ENCODE data around the gene GAB2.
A peak's percentile ranks its signal among the peaks of the same experiment; 100 is the strongest.

The GAB2 gene

DNA sequence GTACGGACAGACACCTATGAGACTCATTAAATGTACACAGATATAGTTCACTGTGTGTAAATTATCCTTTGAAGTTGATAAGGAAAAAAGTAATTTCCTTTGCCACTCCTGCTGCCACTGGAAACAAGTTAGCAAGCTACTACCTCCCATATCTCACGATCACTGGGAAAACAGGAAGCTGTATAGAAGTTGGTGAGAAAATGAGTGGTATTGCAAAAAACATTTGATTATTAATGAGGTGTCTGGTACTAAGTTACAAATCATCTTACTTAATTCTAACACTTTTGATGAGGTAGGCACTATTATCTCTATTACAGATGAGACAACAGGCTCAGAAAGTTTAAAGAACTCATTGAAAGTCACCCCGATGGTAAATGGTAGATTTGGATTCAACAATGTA lies 68.5 kb downstream of the GAB2 start:
- DNase-seq (no peak), ATAC-seq (ENCODE audit: insufficient read depth, low read depth) (no peak)
- TF ChIP-seq EZH2 (IDR thresholded peaks at IDR 0.05; ENCODE audit: borderline replicate concordance, low read depth, low read length, severe bottlenecking) (no peak), CTCF (IDR thresholded peaks at IDR 0.05; ENCODE audit: borderline replicate concordance, extremely low read depth, low read length, poor library complexity, severe bottlenecking) (no peak)
- Histone ChIP-seq H3K9me3 (ENCODE audit: insufficient read depth, low read length, severe bottlenecking) (no peaks in the 10 kb centered on the region), H3K9ac (ENCODE audit: low read depth, low read length) (peak overlapping the region; percentile 63), H3K36me3 (ENCODE audit: insufficient read depth, low read length) (peaks cover 10% of the 10 kb centered on the region), H3K27me3 (ENCODE audit: insufficient read depth, low read length, poor library complexity) (no peaks in the 10 kb centered on the region), H3K4me3 (ENCODE audit: low read depth in 1 of 2, low read length in 2 of 2) (peak overlapping the region in 1 of 2 experiments; percentile 45; a peak in 2 of 4 replicates), H2AFZ (ENCODE audit: low read depth, low read length) (no peak overlapping the region), H3K4me2 (ENCODE audit: insufficient read depth, low read length) (peak overlapping the region; percentile 66), H3K79me2 (ENCODE audit: insufficient read depth, low read length) (peaks cover 99% of the 10 kb centered on the region), H4K20me1 (ENCODE audit: insufficient read depth, low read length) (peaks cover 10% of the 10 kb centered on the region; the same call in 1 of the 2 replicates), H3K27ac (ENCODE audit: low read length) (peak overlapping the region; percentile 90), H3K4me1 (ENCODE audit: insufficient read depth, low read length) (peaks cover 96% of the 10 kb centered on the region)

- no peaks in the 10 kb centered on the region for H3K27me3 ChIP-seq (ENCODE audit: insufficient read depth, low read length, poor library complexity)
- peaks cover 10% of the 10 kb centered on the region for H3K36me3 ChIP-seq (ENCODE audit: insufficient read depth, low read length)
- peak overlapping the region; percentile 90 for H3K27ac ChIP-seq (ENCODE audit: low read length)
- peaks cover 99% of the 10 kb centered on the region for H3K79me2 ChIP-seq (ENCODE audit: insufficient read depth, low read length)
- DNase-seq = no peak
- no peak for TF ChIP-seq CTCF (IDR thresholded peaks at IDR 0.05; ENCODE audit: borderline replicate concordance, extremely low read depth, low read length, poor library complexity, severe bottlenecking)
- TF ChIP-seq EZH2 (IDR thresholded peaks at IDR 0.05; ENCODE audit: borderline replicate concordance, low read depth, low read length, severe bottlenecking) = no peak
- H3K4me3 ChIP-seq (ENCODE audit: low read depth in 1 of 2, low read length in 2 of 2) = no peak overlapping the region
- H4K20me1 ChIP-seq (ENCODE audit: insufficient read depth, low read length) = peaks cover 13% of the 10 kb centered on the region; the same call in 1 of the 2 replicates
- ATAC-seq (ENCODE audit: insufficient read depth, low read depth) = no peak
- H3K4me1 ChIP-seq (ENCODE audit: insufficient read depth, low read length) = peaks cover 96% of the 10 kb centered on the region
- no peaks in the 10 kb centered on the region for H3K9me3 ChIP-seq (ENCODE audit: insufficient read depth, low read length, severe bottlenecking)
- no peak overlapping the region for H3K4me2 ChIP-seq (ENCODE audit: insufficient read depth, low read length)
- no peak overlapping the region for H2AFZ ChIP-seq (ENCODE audit: low read depth, low read length)
- no peak overlapping the region for H3K9ac ChIP-seq (ENCODE audit: low read depth, low read length)
These were observed 69.7 kb downstream of the GAB2 start for GRCh38 chr11:78347956-78348355.

- H4K20me1 ChIP-seq (ENCODE audit: insufficient read depth, low read length) = peaks cover 6% of the 10 kb centered on the region; the same call in 1 of the 2 replicates
- peak overlapping the region; percentile 7 for H3K27ac ChIP-seq (ENCODE audit: low read length)
- H3K4me3 ChIP-seq (ENCODE audit: low read depth in 1 of 2, low read length in 2 of 2) = no peak overlapping the region
- H3K9ac ChIP-seq (ENCODE audit: low read depth, low read length) = no peak overlapping the region
- peaks cover 10% of the 10 kb centered on the region for H3K36me3 ChIP-seq (ENCODE audit: insufficient read depth, low read length)
- DNase-seq = no peak
- no peaks in the 10 kb centered on the region for H3K27me3 ChIP-seq (ENCODE audit: insufficient read depth, low read length, poor library complexity)
- H3K4me1 ChIP-seq (ENCODE audit: insufficient read depth, low read length) = peaks cover 96% of the 10 kb centered on the region
- peaks cover 99% of the 10 kb centered on the region for H3K79me2 ChIP-seq (ENCODE audit: insufficient read depth, low read length)
- no peak overlapping the region for H3K4me2 ChIP-seq (ENCODE audit: insufficient read depth, low read length)
- TF ChIP-seq EZH2 (IDR thresholded peaks at IDR 0.05; ENCODE audit: borderline replicate concordance, low read depth, low read length, severe bottlenecking) (no peak), CTCF (IDR thresholded peaks at IDR 0.05; ENCODE audit: borderline replicate concordance, extremely low read depth, low read length, poor library complexity, severe bottlenecking) (no peak)
- H2AFZ ChIP-seq (ENCODE audit: low read depth, low read length) = no peak overlapping the region
- H3K9me3 ChIP-seq (ENCODE audit: insufficient read depth, low read length, severe bottlenecking) = no peaks in the 10 kb centered on the region
- no peak for ATAC-seq (ENCODE audit: insufficient read depth, low read depth)
These were observed 70.8 kb downstream of the GAB2 start for GRCh38 chr11:78346799-78347198.

Measured in DND-41 (cell line).